Measurements from ENCODE around the gene PATJ.

Gene PATJ

DNA sequence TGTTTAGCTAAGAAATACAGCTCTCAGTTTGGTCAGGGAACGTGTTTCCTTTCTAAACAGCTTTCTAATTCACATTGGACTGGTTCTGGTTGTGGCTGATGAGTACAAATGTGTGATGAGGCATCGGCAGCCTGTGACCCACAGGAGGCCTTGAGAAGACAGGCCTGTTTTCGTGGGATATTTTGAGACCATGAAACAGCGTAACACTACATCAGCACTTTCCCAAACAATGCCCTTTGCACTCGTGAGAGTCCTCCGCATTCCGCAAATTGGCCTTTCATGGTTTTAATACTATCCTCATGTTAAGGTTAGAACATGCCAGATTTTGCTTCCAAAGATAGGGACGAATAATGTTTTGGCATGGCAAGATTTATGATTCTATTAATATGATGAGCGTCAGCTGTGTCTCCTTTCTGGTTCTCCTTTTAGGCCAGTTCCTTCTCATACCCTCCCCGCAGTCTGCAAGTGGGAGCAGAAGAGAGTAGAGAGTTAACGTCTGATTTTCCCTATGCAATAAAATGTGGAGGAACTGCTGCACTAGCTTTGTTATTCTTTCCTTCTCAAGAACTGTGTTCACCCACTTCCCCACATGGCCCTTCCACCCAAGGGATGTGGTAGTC lies 368.0 kb downstream of the PATJ start:
- H3K27ac ChIP-seq = no peak overlapping the region
- TF ChIP-seq, protein P1, sequence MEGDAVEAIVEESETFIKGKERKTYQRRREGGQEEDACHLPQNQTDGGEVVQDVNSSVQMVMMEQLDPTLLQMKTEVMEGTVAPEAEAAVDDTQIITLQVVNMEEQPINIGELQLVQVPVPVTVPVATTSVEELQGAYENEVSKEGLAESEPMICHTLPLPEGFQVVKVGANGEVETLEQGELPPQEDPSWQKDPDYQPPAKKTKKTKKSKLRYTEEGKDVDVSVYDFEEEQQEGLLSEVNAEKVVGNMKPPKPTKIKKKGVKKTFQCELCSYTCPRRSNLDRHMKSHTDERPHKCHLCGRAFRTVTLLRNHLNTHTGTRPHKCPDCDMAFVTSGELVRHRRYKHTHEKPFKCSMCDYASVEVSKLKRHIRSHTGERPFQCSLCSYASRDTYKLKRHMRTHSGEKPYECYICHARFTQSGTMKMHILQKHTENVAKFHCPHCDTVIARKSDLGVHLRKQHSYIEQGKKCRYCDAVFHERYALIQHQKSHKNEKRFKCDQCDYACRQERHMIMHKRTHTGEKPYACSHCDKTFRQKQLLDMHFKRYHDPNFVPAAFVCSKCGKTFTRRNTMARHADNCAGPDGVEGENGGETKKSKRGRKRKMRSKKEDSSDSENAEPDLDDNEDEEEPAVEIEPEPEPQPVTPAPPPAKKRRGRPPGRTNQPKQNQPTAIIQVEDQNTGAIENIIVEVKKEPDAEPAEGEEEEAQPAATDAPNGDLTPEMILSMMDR (conservative IDR thresholded peaks at IDR 0.05) = no peak

DNA sequence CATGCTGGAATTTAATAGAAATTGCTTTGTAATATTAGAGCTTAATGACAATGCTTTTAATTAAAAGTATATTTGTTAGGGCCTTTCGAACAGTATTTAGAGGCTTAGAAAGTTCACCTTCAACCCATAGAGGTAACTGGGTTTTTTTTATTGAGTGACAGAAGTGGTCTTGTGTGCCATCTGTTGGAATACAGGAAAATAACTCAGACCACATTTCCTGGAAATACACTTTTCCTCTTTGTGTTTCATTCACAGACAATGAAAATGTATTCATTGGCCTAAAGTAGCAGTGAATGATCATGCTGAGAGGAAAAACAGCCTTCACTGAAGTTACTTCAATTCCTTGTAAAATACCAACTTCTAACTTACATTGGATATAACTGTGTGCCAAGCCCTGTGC lies 368.8 kb downstream of the PATJ start:
- TF ChIP-seq, protein P1 (conservative IDR thresholded peaks at IDR 0.05) = no peak
- no peak overlapping the region for H3K27ac ChIP-seq

DNA sequence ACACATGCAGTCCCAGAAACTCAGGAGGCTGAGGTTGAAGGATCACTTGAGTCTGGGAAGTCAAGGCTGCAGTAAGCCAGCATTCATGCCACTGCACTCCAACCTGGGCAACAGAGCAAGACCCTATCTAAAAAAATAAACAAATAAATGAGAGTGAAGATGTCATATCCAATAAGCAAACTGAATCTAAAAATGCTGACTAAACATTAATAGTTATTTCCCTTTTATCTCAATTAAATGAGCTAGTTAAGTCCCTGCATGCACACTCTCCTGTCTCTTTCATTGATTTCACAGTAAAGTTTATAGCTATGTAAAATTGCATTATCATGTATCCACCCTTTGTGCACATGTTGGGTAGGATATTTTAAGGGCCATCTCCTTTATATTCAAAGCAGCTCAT lies 371.2 kb downstream of the PATJ start:
- TF ChIP-seq, protein P1 (conservative IDR thresholded peaks at IDR 0.05) = no peak
- no peak overlapping the region for H3K27ac ChIP-seq

DNA sequence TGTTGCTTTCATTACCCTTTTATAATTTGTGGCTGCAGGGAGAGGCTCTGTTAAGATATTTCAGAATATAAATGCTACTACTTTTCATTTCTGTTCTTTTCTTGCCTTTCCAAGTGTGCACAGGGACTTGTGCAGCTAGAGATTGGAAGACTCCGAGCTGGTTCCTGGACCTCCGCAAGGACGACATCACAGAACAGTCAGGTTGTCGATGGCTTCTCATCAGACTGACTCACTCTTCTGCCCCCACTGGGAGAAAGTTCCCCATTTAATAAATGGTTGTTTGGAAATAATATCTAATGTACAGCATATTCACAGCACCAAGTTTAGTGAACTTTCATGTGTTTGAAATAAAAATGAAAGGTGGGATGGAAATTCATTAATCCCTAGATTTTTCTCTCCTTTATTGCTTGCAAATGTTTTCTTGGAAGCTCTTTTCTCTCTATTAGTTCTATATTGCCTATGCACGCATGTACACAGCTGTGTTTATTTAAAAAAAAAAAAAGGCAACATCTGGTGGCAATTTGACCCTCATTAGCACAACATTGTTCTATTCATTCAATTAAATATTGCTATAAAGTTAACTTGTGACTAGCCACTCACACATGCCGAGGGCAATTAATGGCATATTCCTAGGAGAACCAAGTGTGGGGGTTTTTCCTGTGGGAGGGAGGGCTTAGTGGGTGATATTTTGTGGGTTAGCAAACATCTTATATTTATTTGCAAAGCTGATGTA lies 374.9 kb downstream of the PATJ start:
- no peak overlapping the region for H3K27ac ChIP-seq
- TF ChIP-seq, protein P1 (conservative IDR thresholded peaks at IDR 0.05) = no peak

DNA sequence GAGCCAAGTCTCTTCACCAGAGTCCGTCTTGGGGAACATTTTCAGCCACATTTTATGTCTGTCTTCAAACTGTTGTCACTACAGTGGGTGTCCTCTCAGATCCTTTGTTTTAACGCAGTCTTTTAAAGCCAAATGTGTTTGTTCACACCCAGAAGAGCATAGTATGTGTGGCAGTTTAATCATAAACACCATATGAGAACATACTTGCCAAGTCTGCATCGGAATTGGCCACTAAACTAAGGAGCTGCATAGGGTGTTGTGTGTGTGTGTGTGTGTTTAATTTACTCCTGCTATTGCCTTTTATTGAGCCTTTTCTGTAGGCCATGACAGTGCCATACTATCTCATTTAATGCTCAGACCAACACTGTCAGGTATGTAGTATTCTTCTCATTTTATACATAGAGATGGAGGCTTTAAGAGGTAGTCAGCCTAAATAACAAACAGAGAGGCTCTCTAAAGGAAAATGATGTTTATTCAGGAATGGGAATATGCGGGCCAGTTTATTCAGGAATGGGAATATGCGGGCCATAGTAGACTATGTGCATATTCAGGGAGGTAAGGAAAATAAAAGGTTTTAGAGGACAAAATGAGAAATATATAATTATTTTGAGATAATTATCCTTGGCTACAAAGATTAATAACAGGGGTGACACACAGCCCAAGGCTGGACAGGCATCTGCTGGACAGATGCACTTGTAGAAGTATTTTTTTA lies 384.5 kb downstream of the PATJ start:
- H3K27ac ChIP-seq = no peak overlapping the region
- TF ChIP-seq, protein P1 (conservative IDR thresholded peaks at IDR 0.05) = no peak

DNA sequence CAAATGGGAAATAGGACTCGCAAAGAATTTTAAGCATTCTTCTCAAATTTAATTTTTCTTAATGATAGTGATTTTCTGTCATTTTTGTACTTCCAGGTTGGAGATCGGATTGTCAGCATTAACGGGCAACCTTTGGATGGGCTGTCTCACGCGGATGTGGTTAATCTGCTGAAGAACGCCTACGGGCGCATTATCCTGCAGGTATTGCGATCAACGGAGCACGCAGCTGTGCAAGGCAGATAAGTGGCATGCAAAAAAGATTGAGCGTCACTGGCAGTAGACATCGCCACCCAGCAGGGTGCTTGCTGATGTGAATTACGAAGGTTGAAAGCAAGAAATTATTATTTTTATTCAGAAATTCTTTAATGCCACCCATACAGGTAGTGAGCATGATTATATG lies 386.5 kb downstream of the PATJ start:
- TF ChIP-seq, protein P1 (conservative IDR thresholded peaks at IDR 0.05) = no peak
- H3K27ac ChIP-seq = no peak overlapping the region

DNA sequence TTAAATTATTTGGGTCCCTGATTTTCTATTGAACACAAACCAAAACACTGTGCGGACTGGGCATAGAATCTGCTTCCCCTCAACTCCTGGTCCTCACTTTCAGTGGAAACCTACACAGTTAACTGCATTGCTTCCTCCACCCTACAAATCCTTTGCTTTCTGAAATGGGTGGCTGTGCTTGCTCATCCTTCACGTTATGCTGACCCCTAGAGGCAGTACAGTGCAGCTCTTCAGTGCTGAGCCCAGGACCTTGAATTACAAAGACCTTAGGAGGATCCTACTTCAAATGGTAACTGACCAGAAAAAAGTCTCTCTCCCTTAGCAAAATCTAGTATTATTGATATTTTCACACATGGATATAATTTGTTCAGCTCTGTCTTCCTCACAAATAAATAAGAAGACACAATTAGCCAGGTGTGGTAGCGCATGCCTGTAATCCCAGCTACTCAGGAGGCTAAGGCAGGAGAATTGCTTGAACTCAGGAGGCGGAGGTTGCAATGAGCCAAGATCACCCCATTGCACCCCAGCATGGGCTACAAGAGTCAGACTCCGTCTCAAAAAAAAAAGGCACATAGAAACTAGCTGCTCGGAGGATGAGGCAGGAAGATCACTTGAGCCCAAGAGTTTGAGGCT lies 388.9 kb downstream of the PATJ start:
- TF ChIP-seq, protein P1 (conservative IDR thresholded peaks at IDR 0.05) = peak; percentile 95
- no peak overlapping the region for H3K27ac ChIP-seq

All from VCaP (cell line).